ENCODE results near the gene CYP4F22. TPM values are rescaled to one million over a fixed set of nuclear protein-coding genes. Genes with fewer than 3 reads are reported as not detected.

The CYP4F22 gene
- total RNA-seq, 2 experiments from 2014 or later: 0.19 to 0.28 TPM

GRCh38 chr19:15584541-15585115 lies 76.3 kb downstream of the CYP4F22 start:
- ATAC-seq (ENCODE audit: poor library complexity) (peak; percentile 98), DNase-seq (peak; percentile 74 to 90 (median 80))
- Mint-ChIP-seq H3K36me3 (ENCODE audit: low read depth) (no peaks in the 10 kb centered on the region), H3K27me3 (peaks cover 36% of the 10 kb centered on the region), H3K27ac (no peak overlapping the region), H3K4me3 (no peak overlapping the region), H3K4me1 (ENCODE audit: low read depth) (peaks cover 6% of the 10 kb centered on the region), H3K9me3 (no peaks in the 10 kb centered on the region)
- POLR2A ChIA-PET: no interaction called here
- Histone ChIP-seq H3K36me3 (ENCODE audit: insufficient read depth, low read length) (no peaks in the 10 kb centered on the region), H3K9me3 (ENCODE audit: control insufficient read depth in 1 of 2, insufficient read depth in 1 of 2, low read length in 2 of 2) (peaks cover 0 to 8% of the 10 kb centered on the region in 2 experiments), H3K4me1 (ENCODE audit: insufficient read depth, low read length) (peaks cover 8% of the 10 kb centered on the region), H3K27ac (ENCODE audit: low read depth in 1 of 2, low read length in 2 of 2) (no peak overlapping the region), H3K27me3 (ENCODE audit: control insufficient read depth in 1 of 2, insufficient read depth in 2 of 2, low read length in 2 of 2) (peaks cover 12 to 14% of the 10 kb centered on the region in 2 experiments), H3K4me3 (ENCODE audit: low read length) (peak overlapping the region; percentile 29)
- CTCF ChIA-PET: no interaction called here
- TF ChIP-seq, protein P1, sequence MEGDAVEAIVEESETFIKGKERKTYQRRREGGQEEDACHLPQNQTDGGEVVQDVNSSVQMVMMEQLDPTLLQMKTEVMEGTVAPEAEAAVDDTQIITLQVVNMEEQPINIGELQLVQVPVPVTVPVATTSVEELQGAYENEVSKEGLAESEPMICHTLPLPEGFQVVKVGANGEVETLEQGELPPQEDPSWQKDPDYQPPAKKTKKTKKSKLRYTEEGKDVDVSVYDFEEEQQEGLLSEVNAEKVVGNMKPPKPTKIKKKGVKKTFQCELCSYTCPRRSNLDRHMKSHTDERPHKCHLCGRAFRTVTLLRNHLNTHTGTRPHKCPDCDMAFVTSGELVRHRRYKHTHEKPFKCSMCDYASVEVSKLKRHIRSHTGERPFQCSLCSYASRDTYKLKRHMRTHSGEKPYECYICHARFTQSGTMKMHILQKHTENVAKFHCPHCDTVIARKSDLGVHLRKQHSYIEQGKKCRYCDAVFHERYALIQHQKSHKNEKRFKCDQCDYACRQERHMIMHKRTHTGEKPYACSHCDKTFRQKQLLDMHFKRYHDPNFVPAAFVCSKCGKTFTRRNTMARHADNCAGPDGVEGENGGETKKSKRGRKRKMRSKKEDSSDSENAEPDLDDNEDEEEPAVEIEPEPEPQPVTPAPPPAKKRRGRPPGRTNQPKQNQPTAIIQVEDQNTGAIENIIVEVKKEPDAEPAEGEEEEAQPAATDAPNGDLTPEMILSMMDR (IDR thresholded peaks at IDR 0.05): peak; percentile 93
- intact Hi-C loops (cut with DNase I, micrococcal nuclease): loop anchor here in 1 of 2 experiments (2.0 kb wide), 2 partner anchors 284 to 598 kb away; no protein-coding TSS in a partner anchor

DNA sequence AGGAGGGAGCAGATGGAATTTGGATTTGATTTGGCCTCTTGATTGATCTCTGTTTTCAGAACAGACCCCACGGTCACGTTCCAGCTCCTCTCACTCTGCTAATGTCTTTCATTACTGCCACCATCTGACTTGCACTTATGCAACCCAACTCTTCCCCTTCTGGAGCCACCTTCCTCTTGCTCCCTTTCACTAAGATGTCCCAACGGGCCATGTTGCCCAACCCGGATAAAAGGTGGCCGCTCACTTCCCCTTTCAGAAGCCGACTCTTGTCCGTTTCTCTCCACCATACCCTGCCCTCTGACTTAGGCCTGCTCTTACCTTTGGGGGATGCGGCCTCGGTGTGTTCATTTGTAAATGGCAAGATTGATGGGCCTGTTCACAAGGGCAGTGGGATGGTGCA lies 79.3 kb downstream of the CYP4F22 start:
- Mint-ChIP-seq H3K4me1 (ENCODE audit: low read depth) (peaks cover 6% of the 10 kb centered on the region), H3K4me3 (no peak overlapping the region), H3K27ac (no peak overlapping the region), H3K27me3 (peaks cover 41% of the 10 kb centered on the region), H3K36me3 (ENCODE audit: low read depth) (no peaks in the 10 kb centered on the region), H3K9me3 (no peaks in the 10 kb centered on the region)
- no peak overlapping the region for H3K4me3 ChIP-seq (ENCODE audit: low read length)
- H3K27me3 ChIP-seq (ENCODE audit: control insufficient read depth in 1 of 2, insufficient read depth in 2 of 2, low read length in 2 of 2): peaks cover 12 to 14% of the 10 kb centered on the region in 2 experiments
- no peak for ATAC-seq (ENCODE audit: poor library complexity)
- TF ChIP-seq, protein P1 (IDR thresholded peaks at IDR 0.05): no peak
- peaks cover 8% of the 10 kb centered on the region for H3K4me1 ChIP-seq (ENCODE audit: insufficient read depth, low read length)
- no peaks in the 10 kb centered on the region for H3K36me3 ChIP-seq (ENCODE audit: insufficient read depth, low read length)
- H3K9me3 ChIP-seq (ENCODE audit: control insufficient read depth in 1 of 2, insufficient read depth in 1 of 2, low read length in 2 of 2): peaks cover 0 to 8% of the 10 kb centered on the region in 2 experiments
- ChIA-PET POLR2A (no interaction called here), CTCF (no interaction called here)
- intact Hi-C loops (cut with DNase I, micrococcal nuclease): no loop called here
- peak in 3 of 14 experiments; percentile 26 to 62 (median 49) for DNase-seq
- H3K27ac ChIP-seq (ENCODE audit: low read depth in 1 of 2, low read length in 2 of 2): no peak overlapping the region

GRCh38 chr19:15588265-15588664 lies 79.9 kb downstream of the CYP4F22 start:
- POLR2A ChIA-PET: no interaction called here
- no peak overlapping the region for H3K4me3 Mint-ChIP-seq
- H3K27me3 Mint-ChIP-seq: peaks cover 42% of the 10 kb centered on the region

More at GRCh38 chr19:15588265-15588664, 79.9 kb downstream of the CYP4F22 start:
- CTCF ChIA-PET: no interaction called here
- intact Hi-C loops (cut with DNase I, micrococcal nuclease): no loop called here
- Mint-ChIP-seq H3K27ac (no peak overlapping the region), H3K9me3 (no peaks in the 10 kb centered on the region), H3K36me3 (ENCODE audit: low read depth) (no peaks in the 10 kb centered on the region), H3K4me1 (ENCODE audit: low read depth) (peaks cover 6% of the 10 kb centered on the region)
- DNase-seq (no peak), ATAC-seq (ENCODE audit: poor library complexity) (no peak)
- TF ChIP-seq, protein P1 (IDR thresholded peaks at IDR 0.05): no peak
- Histone ChIP-seq H3K36me3 (ENCODE audit: insufficient read depth, low read length) (no peaks in the 10 kb centered on the region), H3K9me3 (ENCODE audit: control insufficient read depth in 1 of 2, insufficient read depth in 1 of 2, low read length in 2 of 2) (peaks cover 0 to 6% of the 10 kb centered on the region in 2 experiments), H3K4me3 (ENCODE audit: low read length) (no peak overlapping the region), H3K27me3 (ENCODE audit: control insufficient read depth in 1 of 2, insufficient read depth in 2 of 2, low read length in 2 of 2) (peaks cover 11 to 17% of the 10 kb centered on the region in 2 experiments), H3K27ac (ENCODE audit: low read depth in 1 of 2, low read length in 2 of 2) (no peak overlapping the region), H3K4me1 (ENCODE audit: insufficient read depth, low read length) (peaks cover 8% of the 10 kb centered on the region)
